Measurements from ENCODE around the gene NEK1. TPM values are rescaled to one million over a fixed set of nuclear protein-coding genes. Genes with fewer than 3 reads are reported as not detected.
"Not testable (repeated sequence)": the region's sequence is repeated elsewhere in the genome, so short reads cannot be mapped to it uniquely, and the experiment has no call there.

Gene NEK1
- total RNA-seq, 2 donors from 2014 or later = 7.2 to 9.3 TPM

- no peak overlapping the region for H3K27ac ChIP-seq
- no peaks in the 10 kb centered on the region for H3K4me1 ChIP-seq
- no peaks in the 10 kb centered on the region for H3K9me3 ChIP-seq
- TF ChIP-seq CTCF (IDR thresholded peaks at IDR 0.05) = no peak
- no peak for DNase-seq (ENCODE audit: low spot score)
- H3K36me3 ChIP-seq = no peaks in the 10 kb centered on the region
- no peaks in the 10 kb centered on the region for H3K27me3 ChIP-seq
- H3K4me3 ChIP-seq = no peak overlapping the region
These were observed 44.5 kb downstream of the NEK1 start for GRCh38 chr4:169567916-169568315.

- H3K4me3 ChIP-seq = no peak overlapping the region
- DNase-seq (ENCODE audit: low spot score) = no peak
- no peaks in the 10 kb centered on the region for H3K9me3 ChIP-seq
- peak; percentile 46 to 80 for TF ChIP-seq CTCF (IDR thresholded peaks at IDR 0.05)
- no peaks in the 10 kb centered on the region for H3K4me1 ChIP-seq
- no peaks in the 10 kb centered on the region for H3K27me3 ChIP-seq
- H3K36me3 ChIP-seq = no peaks in the 10 kb centered on the region
- no peak overlapping the region for H3K27ac ChIP-seq
These were observed 46.2 kb downstream of the NEK1 start for GRCh38 chr4:169566021-169566818.

- no peak for DNase-seq (ENCODE audit: low spot score)
- Histone ChIP-seq H3K4me3 (no peak overlapping the region), H3K9me3 (no peaks in the 10 kb centered on the region), H3K27ac (no peak overlapping the region), H3K36me3 (no peaks in the 10 kb centered on the region), H3K27me3 (no peaks in the 10 kb centered on the region), H3K4me1 (no peaks in the 10 kb centered on the region)
- no peak for TF ChIP-seq CTCF (IDR thresholded peaks at IDR 0.05)
These were observed 46.8 kb downstream of the NEK1 start for GRCh38 chr4:169565606-169566005.

GRCh38 chr4:169557061-169557636 is 55.2 kb downstream of the NEK1 start:
- Histone ChIP-seq H3K27me3 (no peaks in the 10 kb centered on the region), H3K27ac (no peak overlapping the region), H3K4me1 (no peaks in the 10 kb centered on the region), H3K36me3 (peaks cover 15% of the 10 kb centered on the region), H3K9me3 (no peaks in the 10 kb centered on the region), H3K4me3 (no peak overlapping the region)
- DNase-seq (ENCODE audit: low spot score) = no peak
- no peak for TF ChIP-seq CTCF (IDR thresholded peaks at IDR 0.05)

GRCh38 chr4:169546548-169546947 is 65.8 kb downstream of the NEK1 start:
- H3K27me3 ChIP-seq; DNase-seq (ENCODE audit: low spot score); H3K4me3 ChIP-seq; H3K4me1 ChIP-seq; H3K27ac ChIP-seq: not testable (repeated sequence)
- Histone ChIP-seq H3K9me3 (peaks cover 0 to 11% of the 10 kb centered on the region in 2 donors), H3K36me3 (peaks cover 20% of the 10 kb centered on the region)

GRCh38 chr4:169540774-169541173 is 71.6 kb downstream of the NEK1 start:
- H3K4me3 ChIP-seq = no peak overlapping the region
- no peaks in the 10 kb centered on the region for H3K36me3 ChIP-seq
- DNase-seq (ENCODE audit: low spot score) = no peak
- no peak for TF ChIP-seq CTCF (IDR thresholded peaks at IDR 0.05)
- no peaks in the 10 kb centered on the region for H3K27me3 ChIP-seq
- no peaks in the 10 kb centered on the region for H3K4me1 ChIP-seq
- H3K9me3 ChIP-seq = peaks cover 0 to 11% of the 10 kb centered on the region in 2 donors
- no peak overlapping the region for H3K27ac ChIP-seq
